ENCODE measurements around the gene PSMB3.

PSMB3 gene

DNA sequence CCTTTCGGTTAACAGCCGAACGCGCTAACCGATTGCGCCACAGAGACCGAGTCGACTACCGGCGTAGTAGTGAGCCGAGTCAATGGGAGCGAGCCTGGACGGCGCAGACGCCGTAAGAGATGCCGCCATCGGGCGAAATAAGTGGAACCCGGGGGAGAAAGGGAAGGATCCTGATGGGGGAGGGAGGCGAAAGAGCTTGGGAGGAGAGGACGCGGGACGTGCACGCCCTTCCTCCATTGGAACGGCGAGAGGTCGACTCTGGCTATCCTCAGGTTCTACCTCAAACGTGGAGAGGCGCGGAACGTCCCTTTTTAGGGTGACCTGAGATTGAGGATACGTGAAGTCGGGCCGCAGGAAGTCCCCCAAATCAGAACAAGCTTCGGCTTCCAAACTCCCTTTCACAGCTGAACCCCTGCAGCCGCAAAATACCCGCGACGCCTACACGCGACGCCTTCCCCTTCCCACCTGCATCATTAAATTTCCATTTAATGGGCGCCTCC, 683 bp upstream of the PSMB3 start:
- peak; percentile 90 for DNase-seq (ENCODE audit: low read depth)
- TF ChIP-seq, protein P1, sequence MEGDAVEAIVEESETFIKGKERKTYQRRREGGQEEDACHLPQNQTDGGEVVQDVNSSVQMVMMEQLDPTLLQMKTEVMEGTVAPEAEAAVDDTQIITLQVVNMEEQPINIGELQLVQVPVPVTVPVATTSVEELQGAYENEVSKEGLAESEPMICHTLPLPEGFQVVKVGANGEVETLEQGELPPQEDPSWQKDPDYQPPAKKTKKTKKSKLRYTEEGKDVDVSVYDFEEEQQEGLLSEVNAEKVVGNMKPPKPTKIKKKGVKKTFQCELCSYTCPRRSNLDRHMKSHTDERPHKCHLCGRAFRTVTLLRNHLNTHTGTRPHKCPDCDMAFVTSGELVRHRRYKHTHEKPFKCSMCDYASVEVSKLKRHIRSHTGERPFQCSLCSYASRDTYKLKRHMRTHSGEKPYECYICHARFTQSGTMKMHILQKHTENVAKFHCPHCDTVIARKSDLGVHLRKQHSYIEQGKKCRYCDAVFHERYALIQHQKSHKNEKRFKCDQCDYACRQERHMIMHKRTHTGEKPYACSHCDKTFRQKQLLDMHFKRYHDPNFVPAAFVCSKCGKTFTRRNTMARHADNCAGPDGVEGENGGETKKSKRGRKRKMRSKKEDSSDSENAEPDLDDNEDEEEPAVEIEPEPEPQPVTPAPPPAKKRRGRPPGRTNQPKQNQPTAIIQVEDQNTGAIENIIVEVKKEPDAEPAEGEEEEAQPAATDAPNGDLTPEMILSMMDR (IDR thresholded peaks at IDR 0.05; ENCODE audit: insufficient read depth, low read depth, low read length, missing control alignments) = no peak
- H3K4me3 ChIP-seq (ENCODE audit: low read depth, low read length) = peak overlapping the region; percentile 59

DNA sequence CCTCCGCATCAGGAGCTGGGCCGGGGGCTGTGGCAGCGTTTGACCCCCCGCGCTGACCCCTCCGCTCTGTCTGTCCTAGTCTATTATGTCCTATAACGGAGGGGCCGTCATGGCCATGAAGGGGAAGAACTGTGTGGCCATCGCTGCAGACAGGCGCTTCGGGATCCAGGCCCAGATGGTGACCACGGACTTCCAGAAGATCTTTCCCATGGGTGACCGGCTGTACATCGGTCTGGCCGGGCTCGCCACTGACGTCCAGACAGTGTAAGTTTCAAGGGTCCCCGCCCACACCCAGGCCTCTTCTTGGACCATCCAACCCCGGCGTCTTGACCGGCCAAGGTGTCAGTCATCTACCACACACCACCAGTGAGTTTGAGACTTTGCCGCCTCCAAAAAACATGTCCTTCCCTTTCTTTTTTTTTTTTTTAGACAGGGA, 548 bp downstream of the PSMB3 start:
- peak overlapping the region; percentile 84 for H3K4me3 ChIP-seq (ENCODE audit: low read depth, low read length)
- no peak for DNase-seq (ENCODE audit: low read depth)
- TF ChIP-seq, protein P1 (IDR thresholded peaks at IDR 0.05; ENCODE audit: insufficient read depth, low read depth, low read length, missing control alignments) = no peak

DNA sequence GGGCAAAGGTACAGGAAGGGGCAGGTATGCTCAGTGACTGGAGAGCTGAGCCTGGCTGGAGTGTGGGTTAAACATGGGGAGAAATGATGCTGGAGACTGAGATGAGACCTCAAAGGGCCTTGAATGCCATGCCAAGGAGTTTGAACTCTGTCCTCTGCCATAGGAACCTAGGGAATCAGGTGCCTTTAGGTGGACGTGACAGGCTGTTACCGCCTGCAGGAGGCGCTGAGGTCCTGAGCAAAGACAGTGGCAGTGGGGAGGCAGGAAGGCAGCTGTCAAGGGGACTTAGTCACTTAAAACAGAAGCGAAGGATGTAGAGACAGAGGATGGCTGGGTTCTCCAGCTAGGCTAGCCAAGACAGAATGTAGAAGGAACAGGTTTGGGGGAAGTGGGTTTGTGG, 9.1 kb downstream of the PSMB3 start:
- DNase-seq (ENCODE audit: low read depth) = peak; percentile 55
- no peak overlapping the region for H3K4me3 ChIP-seq (ENCODE audit: low read depth, low read length)
- TF ChIP-seq, protein P1 (IDR thresholded peaks at IDR 0.05; ENCODE audit: insufficient read depth, low read depth, low read length, missing control alignments) = peak; percentile 25

DNA sequence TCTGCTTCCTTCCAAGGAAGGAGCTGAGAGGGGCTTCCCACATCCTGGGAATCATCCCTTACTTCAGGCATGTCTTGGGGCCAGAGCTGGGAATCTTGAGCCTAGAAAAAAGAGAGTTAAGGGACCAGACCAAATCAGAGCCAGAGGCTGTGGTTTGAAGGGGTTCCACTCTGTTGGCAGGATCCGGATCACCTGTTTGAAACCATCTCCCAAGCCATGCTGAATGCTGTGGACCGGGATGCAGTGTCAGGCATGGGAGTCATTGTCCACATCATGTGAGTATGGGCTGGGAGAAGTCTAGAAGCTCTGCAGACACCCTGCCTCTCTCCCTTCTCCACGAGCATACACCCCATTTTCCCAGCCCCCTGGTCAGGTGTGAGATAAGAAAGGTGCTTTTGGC, 9.7 kb downstream of the PSMB3 start:
- no peak for DNase-seq (ENCODE audit: low read depth)
- H3K4me3 ChIP-seq (ENCODE audit: low read depth, low read length) = no peak overlapping the region
- TF ChIP-seq, protein P1 (IDR thresholded peaks at IDR 0.05; ENCODE audit: insufficient read depth, low read depth, low read length, missing control alignments) = no peak

DNA sequence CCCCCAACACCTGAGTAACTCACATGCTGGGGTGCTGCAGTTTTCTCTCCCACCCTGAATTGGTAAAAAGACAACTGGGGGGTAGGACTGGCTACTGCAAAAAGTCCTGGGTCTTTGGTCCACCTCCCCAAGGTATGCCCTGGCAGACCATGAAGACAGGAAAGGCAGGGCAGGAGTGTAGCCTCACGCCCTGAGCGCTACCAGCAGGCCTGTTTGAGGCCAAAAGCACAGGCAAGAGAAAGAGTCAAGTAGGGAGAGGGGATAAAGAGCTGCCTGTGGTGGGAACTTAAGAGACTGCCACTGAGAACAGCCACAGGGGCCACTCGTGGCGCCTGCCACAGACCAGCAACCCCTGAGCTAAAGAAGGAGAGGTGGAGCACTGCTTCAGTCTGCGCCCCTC, 13.8 kb downstream of the PSMB3 start:
- TF ChIP-seq, protein P1 (IDR thresholded peaks at IDR 0.05; ENCODE audit: insufficient read depth, low read depth, low read length, missing control alignments) = no peak
- no peak for DNase-seq (ENCODE audit: low read depth)
- H3K4me3 ChIP-seq (ENCODE audit: low read depth, low read length) = no peak overlapping the region

DNA sequence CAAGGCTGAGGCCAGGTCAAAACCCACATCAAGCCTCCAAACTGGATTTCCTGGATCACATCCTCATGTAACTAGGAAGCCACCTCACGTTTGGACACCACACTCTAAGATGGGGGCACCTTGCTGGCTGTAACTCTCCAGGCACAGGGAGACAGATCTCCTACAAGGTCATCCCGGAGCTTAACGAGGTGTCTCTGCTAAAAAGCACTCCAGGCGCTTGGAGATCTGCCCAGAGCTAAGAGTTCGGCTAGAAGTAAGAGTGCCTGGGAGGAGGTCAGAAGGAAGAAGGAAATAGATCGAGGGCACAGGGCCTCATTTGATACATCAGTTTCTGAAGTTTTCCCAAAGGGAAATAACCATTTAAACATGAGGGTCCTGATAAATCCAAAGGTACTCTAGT, 15.9 kb downstream of the PSMB3 start:
- TF ChIP-seq, protein P1 (IDR thresholded peaks at IDR 0.05; ENCODE audit: insufficient read depth, low read depth, low read length, missing control alignments) = no peak
- no peak for DNase-seq (ENCODE audit: low read depth)
- H3K4me3 ChIP-seq (ENCODE audit: low read depth, low read length) = no peak overlapping the region

DNA sequence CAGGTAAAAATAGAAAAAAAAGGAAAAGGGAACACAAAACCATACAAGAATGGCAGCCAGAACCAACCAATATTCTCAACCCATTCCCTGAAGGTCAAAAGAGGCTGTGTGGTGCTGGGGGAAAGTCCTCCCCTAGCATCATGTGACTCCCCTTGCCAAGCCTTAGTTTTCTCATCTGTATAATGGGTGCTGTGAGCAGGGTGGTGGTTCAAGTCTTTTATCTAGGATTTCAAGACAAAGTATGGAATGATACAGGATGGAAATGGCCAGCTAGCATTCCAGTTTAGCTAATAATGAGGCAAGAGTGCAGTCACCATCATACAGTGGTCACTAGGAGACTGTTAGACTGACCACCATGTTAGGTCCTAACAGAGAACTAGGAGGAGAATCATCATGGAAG, 20.7 kb downstream of the PSMB3 start:
- no peak for DNase-seq (ENCODE audit: low read depth)
- TF ChIP-seq, protein P1 (IDR thresholded peaks at IDR 0.05; ENCODE audit: insufficient read depth, low read depth, low read length, missing control alignments) = no peak
- H3K4me3 ChIP-seq (ENCODE audit: low read depth, low read length) = no peak overlapping the region
